ENCODE measurements around the gene SLC40A1.
"Not testable (repeated sequence)": the region's sequence is repeated elsewhere in the genome, so short reads cannot be mapped to it uniquely, and the experiment has no call there.

The SLC40A1 gene, protein sequence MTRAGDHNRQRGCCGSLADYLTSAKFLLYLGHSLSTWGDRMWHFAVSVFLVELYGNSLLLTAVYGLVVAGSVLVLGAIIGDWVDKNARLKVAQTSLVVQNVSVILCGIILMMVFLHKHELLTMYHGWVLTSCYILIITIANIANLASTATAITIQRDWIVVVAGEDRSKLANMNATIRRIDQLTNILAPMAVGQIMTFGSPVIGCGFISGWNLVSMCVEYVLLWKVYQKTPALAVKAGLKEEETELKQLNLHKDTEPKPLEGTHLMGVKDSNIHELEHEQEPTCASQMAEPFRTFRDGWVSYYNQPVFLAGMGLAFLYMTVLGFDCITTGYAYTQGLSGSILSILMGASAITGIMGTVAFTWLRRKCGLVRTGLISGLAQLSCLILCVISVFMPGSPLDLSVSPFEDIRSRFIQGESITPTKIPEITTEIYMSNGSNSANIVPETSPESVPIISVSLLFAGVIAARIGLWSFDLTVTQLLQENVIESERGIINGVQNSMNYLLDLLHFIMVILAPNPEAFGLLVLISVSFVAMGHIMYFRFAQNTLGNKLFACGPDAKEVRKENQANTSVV

DNA sequence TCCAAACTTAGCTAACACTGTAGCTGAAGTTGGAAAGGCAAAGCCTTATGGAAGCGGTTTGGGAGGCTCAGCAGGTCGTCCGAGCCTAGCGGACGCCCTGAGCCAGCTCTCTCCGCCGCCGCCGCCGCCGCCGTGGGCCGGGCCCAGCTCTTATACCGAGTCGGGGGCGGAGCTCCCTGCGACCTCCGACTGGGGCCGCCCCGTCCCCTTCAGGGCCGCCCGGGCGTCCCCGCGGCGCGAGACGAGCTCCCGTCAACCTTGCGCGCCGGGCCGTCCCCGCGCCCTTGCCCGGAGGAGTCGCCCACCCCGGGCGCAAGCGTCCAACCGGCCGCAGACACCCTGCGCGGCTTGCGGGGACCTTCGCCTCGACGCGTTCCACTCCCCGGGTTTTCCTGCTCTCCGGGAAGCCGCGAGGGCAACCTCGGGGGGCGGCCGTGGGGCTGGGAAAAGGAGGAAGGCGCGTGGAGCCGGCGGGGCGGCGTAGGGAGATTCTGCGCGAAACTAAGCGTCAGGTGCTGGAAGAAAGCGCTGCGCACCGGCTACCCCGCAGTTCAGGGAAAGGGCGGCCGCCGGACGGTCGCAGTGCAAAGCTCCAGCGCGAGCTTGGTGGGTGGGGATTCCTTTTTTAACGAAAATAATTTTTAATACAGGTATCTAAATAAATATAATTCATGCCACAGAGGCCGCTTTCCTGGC lies at the start of gene SLC40A1:
Gene SLC40A1, minus strand, starts transcription at position 129 of the 696 bp plus-strand sequence. CDS start 326 bp downstream, outside the sequence.
- DNase-seq, result peak; percentile 53

DNA sequence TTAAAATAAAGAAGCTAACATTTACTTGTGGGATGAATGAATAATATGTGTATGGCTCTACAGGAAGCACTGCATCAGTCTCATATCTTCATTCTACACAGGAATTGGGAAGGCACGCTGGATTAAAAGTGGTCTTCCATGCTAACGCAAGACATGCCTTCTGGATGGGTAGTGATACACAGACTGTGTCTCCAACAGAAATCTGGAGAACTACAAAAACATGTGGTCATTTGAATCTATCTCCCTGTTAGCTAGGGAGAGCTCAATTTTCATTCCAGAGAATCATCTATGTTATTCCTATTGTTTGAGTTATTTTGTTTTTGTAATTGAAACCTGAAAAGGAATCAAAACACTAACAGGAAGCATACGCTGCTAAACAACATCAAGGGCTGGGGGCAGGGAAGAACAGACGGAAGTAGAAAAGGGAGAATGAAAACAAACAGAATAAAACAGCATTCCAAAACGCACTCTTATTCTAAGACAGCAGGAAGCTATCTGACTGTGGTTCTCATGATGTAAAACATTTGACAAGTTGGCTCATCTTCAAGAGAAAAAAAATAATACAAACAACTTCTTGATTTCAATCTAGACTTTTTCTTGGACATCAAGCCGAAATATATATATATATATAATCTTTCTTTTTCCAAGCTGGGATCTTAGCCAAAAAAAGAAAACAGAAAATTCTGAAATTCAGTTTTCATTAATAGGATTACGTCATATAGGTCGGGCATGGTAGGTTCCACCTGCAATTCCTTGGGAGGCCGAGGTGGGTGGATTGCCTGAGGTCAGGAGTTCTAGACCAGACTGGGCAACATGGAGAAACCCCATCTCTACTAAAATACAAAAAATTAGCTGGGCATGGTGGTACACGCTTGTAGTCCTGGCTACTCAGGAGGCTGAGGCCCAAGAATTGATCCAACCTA lies 49.2 kb upstream of the SLC40A1 start:
- no peak for DNase-seq

DNA sequence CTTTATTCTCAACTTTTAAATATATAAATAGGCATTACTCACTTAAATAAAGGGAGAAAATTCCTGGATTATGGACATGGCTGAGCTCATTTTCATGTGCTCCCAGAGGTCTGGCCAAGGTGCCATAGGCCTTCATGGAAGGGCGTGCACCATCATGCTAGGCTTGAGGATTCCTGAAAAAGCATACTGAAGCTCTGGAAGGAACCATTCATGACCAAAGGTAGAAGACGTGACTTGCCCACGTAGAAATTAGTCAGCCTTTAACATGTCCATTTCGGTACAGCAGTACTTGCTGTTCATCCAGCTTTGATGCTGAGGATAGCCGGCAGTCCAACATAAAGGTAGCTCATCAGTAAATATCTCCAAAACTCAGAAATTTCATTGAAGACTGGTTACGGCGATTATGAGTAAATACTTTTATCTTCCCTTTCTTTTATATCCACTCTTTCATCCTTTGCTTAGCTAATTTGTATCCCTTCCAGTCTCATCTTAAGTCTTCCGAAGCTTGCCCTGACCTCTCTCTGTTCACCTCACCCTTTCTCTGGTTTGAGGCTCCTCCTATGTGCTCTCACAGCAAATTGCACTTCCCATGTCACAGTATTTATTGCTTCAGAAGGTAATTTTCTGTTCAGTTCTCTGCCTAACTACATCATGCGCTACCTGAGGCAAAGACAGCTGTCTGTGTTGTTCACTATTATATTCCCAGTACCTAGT lies 48.4 kb upstream of the SLC40A1 start:
- no peak for DNase-seq

DNA sequence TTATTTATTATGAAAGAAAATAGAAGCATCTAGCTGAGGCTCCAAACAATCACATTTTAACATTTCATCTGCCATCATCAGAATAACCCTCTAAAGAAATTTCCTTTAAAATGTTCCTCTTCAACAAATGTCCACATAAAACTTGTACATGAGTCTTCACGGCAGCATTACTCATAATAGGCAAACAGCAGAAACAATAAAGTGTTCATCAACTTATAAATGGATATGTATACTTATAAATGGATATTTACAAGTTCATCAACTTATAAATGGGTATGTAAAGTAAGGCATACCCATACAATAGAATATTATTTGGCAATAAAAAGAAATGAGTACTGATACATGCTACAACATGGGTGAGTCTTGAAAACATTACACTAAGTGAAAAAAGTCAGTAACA lies 47.2 kb upstream of the SLC40A1 start:
- no peak for DNase-seq

DNA sequence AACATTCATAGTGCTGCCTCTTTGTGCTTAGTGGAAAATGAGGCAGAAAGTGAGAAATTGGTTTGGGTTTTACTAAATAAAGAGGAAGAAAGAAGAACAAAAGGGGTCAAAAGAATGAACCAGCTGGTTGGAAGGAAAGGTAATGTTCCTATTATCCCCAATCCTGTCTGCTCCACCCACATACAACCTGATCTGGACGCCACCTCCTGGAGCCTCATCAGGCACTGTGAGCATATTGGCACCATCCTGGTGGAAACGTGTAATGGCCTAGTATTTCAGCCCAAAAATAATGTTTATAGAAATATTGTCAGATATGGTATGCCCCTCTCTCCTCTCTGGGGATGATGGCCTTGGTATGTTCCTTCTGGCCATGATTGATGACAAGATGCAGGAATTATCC lies 45.0 kb upstream of the SLC40A1 start:
- no peak for DNase-seq

DNA sequence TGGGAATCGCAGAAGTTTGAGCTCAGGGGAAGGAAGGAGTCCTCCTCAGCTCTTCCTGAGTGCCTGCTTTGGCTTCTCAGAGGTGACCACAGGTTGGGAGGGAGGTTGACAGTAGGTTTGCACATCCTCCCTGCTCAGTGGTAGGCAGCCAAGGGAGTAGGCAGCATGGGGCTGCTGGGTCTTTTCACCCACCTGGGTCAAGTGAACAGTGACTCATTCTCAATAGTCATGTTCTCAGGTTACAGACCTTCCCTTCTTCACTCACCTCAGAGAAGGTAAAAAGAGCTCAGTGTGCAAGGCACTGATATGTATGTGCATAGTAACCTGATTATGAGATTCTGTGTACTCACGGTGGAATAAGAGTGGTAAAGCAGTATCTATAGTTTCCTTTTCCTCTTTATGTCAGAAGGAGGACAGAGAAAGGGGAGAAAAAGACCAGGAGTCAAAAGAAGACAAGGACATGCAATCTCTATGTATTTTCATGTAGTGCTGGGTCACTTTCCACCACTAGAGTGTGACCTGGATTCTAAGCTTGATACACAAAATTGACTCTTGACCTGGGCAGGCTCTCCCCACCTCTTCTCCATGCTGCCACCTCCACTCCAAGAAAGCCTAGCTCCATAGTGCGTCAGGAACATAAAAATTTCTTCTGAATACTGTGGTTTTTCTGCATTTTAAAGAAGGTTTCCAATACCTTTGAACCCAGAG lies 44.2 kb upstream of the SLC40A1 start:
- peak; percentile 3 for DNase-seq

DNA sequence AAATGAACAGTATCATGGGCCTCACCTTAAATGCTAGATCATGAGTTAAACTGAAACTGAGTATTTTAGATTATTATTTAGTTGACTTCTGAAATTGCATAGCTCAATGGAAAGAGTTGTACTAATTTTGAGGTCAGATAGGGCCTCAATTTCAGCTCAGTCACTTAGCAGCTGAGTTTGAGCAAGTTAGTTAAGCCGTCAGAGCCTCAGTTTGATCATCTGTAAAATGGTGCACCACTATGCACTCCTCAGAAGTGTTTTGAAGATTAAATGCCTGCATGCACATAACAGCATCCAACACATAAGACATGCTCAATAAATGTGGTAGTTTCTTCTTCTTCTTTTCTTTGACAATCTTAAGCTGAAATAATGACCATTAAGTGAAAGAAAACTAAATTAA lies 42.5 kb upstream of the SLC40A1 start:
- DNase-seq, result no peak

DNA sequence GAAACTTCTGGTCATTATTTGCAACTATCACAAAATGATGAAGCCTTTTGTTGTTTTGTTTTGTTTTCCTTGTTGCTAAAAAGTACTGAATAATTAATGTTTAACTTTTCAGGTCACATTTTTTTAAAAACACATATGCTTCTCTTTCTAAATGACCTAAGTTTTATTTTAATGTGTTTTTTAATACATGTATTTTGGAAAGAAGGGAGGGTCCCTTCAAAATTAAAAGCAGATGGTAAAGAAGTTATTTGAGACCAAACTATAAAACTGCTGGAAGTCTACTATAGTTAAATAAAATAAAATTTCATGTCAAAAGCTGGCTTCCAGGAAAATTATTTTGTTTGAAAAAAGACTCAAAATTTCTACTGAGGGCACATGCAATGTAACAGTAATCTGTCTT lies 41.2 kb upstream of the SLC40A1 start:
- DNase-seq, result no peak

DNA sequence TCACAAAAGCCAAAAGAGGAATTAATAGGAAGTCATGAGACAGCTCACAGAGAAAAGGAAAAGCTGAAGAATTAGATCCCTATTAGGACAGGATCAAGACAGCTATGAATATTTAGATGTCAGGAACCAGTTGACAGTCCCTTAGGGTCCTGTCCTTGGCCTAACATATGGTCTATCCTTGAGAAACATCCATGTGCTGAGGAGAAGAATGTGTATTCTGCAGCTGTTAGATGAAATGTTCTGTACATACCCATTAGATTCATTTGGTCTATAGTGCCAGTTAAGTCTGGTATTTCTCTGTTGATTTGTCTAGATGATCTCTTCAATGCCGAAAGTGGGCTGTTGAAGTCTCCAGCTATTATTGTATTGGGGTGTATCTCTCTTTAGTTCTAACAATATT lies 37.6 kb upstream of the SLC40A1 start:
- no peak for DNase-seq

DNA sequence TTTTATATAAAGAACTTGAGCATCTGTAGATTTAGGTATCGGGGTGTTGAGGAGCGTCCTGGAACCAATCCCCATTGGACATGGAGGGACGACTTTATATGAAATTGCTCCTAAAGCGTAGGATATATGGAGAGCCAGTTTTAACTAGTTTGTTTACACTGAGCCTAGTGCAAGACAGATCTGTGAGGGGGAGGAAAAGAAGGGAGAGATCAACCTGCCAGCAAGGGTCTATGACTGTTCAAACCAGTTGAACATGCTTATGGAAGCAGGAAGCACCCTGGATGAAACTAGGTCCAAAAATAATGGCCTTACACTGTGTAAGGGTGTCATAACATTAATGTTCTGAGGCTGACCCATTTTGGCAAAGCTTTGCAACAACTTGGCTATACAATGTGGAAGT lies 34.0 kb upstream of the SLC40A1 start:
- DNase-seq, result no peak

DNA sequence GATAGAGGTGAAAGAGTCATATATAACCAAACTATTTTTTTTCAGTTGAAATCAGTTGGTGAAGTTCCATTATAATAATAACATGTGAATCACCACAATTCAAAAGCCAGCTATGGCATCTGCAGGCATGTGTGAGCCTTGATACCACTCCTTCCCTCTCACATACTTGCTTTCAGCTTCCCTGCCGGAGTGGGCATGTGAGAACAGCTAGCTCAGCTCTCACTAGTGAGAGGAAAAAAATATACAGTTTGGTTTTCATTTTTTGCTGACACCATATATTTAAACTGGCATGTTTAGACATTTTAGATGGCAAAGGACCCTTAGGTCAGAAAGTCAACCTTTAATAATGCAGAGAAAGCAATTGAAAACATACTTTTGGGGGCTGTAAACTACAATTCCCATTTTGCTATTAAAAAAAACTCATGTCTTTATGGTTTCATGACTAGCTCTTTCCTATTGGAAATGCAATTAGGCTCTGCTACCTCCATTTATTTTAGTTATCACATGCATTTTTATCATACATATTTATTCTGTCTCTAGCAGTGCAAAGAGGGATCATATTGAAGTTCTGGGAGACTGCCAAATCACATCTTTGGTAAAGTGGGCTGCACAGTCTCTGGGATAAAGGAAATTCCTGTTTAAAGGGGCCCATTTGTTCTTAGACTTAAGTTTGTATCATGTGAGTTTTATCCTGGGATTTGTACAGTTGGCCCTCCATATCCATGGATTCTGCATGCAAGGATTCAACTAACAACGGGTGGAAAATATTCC lies 33.2 kb upstream of the SLC40A1 start:
- DNase-seq, result no peak

DNA sequence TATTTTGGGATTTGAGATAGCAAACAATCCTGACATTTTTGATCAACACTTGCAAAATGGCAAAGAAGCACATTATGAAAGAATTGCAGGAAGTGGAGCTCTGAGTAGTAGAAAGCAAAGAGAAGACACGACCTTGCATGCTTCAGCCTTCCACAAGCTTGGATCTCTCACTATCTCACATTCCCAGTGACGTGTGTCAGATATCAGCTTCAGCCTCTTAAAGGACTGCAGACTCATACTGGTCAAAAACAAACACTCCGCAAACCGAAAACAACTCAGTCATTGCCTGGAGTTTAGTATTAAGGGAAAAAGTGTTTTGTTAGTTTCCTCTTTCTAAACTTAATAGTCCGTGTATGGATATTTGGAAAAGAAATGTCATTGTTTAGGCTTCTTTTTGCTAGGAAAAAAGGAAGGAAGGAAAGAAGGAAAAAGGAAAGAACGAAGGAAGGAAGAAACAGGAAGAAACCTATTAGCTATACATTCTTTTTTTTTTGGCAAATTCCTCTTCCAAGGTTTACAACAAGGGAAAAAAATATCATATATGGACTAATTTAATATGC lies 32.6 kb upstream of the SLC40A1 start:
- no peak for DNase-seq

DNA sequence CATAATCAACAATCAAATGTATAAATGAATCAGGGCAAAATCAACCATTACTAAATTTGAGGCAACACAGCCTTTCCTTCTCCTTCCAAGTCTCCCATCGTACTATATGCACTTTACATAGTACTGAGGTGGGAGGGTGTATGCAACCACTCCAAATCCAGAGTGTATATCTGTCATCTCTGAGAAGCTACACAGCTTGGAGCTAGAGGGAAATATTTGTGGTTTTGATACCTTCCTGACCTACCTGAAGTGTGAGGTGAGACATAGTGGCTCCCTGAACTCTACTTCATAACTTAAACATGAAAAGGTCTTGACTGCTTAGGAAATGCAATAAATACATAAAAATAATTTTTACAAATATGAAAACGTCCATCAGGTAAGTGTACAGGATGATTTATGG lies 30.1 kb upstream of the SLC40A1 start:
- no peak for DNase-seq

DNA sequence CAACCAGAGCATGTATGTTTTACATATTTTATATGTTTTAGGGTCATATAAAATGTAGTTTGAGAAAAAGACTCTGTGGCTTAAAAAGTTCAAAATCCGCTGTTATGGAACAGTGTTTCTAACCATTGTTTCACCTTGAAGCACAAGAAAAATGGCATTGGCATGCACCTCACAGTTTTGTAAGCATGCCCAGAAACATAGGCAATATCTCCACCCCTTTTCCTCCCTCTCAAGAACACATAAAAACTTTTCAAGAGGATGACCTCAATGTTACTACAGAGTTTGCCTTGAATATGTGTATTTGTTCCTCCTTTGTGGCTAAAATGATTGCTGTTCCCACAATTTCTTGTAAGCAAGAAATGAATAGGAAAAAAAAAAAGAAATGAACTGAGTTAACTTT lies 29.3 kb upstream of the SLC40A1 start:
- DNase-seq, result no peak

DNA sequence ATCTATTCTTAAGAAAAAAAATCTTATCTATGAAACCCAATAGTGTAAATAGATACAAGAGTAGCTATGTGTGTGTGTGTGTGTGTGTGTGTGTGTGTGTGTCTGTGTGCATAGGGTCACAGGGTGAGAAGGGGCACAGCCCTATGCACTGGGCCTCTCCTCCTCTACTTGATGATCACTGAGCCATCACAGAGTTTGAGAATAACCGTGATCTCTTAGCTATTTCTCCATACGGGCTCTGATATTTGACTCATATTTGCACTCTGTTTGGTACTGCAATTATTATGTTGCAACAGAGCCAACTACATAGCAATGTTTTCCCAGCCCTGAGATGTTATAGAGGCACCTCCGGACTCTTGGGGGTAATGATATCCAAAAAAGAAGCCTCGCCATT lies 28.8 kb upstream of the SLC40A1 start:
- DNase-seq, result no peak

DNA sequence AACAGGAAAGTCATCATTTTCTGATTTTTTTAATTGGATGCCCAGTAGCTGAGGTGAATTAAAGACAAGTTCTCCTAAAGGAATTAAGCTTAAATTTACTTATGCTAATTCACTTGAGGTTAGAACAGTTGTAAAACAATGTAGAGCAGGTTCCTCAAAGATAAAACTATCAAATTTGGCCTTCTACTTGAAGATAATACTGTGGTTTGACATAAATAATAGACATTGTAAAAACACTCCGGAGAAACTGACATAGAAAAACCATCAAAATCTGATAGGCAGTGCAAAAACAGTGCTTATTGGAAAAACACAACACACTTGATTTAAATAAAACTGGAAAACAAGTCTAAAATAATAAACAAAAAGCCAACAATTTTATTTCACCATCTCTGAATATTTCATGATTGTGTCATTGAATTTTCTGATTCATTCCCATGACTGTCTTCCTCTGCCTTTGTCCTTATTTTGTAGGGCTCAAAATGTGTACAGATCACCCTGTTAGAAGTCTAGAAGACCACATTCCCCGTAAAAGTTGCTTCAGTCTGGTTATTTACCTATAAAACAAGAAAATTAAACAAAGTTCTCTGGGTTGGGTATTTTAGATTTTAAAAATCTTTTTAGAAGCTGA lies 28.3 kb upstream of the SLC40A1 start:
- no peak for DNase-seq

DNA sequence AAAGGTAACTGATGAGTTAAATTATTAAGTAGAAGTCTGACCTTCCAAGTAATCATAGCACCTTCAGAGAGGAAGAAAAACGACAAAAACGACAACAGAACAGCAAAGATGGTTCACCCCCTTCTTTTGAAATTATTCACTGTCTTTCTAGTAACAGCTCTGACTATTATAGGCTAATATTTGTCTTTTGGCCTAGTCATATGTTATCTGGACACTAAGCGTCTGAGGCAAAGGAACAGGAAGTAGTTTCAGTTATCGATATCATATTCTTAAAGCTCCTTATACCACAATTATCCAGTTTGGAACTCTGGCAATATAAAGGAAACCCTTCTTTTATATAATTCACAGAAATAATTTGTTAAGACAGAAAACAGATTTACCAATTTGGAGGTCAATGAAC lies 27.6 kb upstream of the SLC40A1 start:
- DNase-seq, result no peak

DNA sequence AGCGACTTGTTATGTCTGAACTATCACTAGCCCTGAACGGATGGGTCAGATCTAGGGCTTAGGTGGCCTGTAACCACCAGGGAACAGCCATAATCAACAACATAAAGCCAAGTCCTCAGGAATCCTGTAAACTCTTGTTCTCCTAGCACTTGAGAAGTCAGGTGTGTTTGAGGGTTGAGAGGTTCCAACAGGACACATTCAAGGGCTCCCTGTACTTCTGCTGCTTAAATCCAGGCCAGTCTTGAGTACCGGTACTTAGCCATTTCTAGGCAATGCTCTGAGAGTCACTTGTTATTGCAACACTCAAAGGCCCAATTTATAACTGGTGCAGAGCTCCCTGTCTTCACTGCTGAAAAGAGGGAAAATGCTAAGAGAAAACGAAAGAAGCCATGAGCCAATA lies 21.6 kb upstream of the SLC40A1 start:
- no peak for DNase-seq

DNA sequence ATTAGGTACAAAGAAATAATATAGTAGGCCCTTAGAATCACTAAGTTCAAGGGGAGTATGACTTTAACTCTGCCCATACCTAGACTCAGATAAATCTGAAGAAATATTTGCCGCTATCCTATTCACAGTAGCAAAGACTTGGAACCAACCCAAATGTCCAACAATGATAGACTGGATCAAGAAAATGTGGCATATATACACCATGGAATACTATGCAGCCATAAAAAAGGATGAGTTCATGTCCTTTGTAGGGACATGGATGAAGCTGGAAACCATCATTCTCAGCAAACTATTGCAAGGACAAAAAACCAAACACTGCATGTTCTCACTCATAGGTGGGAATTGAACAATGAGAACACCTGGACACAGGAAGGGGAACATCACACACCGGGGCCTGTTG lies 21.1 kb upstream of the SLC40A1 start:
- DNase-seq, result not testable (repeated sequence)

DNA sequence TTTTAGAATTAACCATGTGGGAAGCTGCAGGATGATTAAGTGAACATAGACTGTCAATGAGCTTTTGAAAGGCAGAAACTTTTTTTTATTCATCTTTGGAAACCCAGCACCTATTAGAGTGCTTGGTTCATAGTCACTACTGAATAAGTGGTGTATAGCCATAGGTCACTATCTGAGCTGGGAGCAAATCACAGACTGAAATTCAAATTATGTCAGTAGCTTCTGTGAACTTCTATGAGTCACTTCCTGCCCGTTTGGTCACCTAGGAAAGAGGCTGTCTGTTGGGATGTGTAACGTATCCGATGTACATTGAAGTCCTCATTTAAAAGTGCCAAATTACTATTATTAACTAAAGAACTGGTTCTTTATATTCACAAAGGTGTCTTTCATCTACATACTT lies 20.5 kb upstream of the SLC40A1 start:
- no peak for DNase-seq
